ENCODE measurements around the gene CACNA1G. TPM values are rescaled to one million over a fixed set of nuclear protein-coding genes. Genes with fewer than 3 reads are reported as not detected.

Gene CACNA1G
- total RNA-seq, 1 experiment from 2014 or later: 0.04 TPM

GRCh38 chr17:50583641-50584040 lies 23.1 kb downstream of the CACNA1G start:
- Histone ChIP-seq H3K36me3 (ENCODE audit: low read depth, low read length) (no peaks in the 10 kb centered on the region), H3K9me2 (replicated peaks; ENCODE audit: low read length) (no peaks in the 10 kb centered on the region), H3K9me3 (ENCODE audit: low read length) (no peaks in the 10 kb centered on the region), H3F3A (ENCODE audit: low read length, unreplicated experiment) (no peaks in the 10 kb centered on the region), H3K27ac (ENCODE audit: low read length) (no peak overlapping the region), H3K9ac (ENCODE audit: low read length) (no peak overlapping the region), H3K4me1 (ENCODE audit: insufficient read depth, low read length) (no peaks in the 10 kb centered on the region), H3K4me3 (ENCODE audit: low read length) (no peak overlapping the region), H4K20me1 (ENCODE audit: low read length) (no peaks in the 10 kb centered on the region), H3K4me2 (ENCODE audit: low read length) (no peak overlapping the region), H3K79me2 (ENCODE audit: low read length) (no peaks in the 10 kb centered on the region), H2AFZ (ENCODE audit: low read length) (no peak overlapping the region), H3K27me3 (ENCODE audit: low read length) (no peaks in the 10 kb centered on the region; the same call in 1 of the 2 replicates)
- ChIA-PET CTCF (no interaction called here), POLR2A (ENCODE audit: unreplicated experiment) (no interaction called here)
- no TSS peak for BruUV-seq (replicated peaks)
- intact Hi-C loops (cut with micrococcal nuclease): no loop called here
- TF ChIP-seq EZH2phosphoT487 (IDR thresholded peaks at IDR 0.05; ENCODE audit: borderline replicate concordance, low read length) (no peak), CTCF (conservative IDR thresholded peaks at IDR 0.05; ENCODE audit: low read depth, low read length) (no peak), EZH2 (IDR thresholded peaks at IDR 0.05; ENCODE audit: low read length, unreplicated experiment) (no peak)
- DNase-seq: no peak
- no peak for ATAC-seq

DNA sequence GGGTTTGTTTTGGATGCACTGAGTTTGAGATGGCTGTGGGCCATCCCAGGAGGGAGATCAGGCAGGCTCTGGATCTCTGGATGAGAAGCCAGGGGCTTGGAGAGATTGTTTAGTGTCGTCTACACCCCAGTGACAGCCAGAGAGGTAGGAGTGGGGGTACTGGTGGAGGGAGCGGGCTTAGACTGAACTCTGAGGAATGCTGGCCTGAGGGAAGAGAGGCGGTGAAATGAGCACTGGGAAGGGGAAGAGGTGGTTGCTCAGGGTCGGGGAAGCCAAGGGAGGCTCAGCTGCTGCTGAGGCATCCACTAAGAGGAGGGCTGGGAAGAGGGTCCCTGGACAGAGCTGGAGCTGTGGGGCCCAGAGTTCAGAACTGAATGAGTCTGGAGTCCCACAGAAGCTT lies 23.6 kb downstream of the CACNA1G start:
- Histone ChIP-seq H3K36me3 (ENCODE audit: low read depth, low read length) (no peaks in the 10 kb centered on the region), H3K9ac (ENCODE audit: low read length) (no peak overlapping the region), H3F3A (ENCODE audit: low read length, unreplicated experiment) (no peaks in the 10 kb centered on the region), H3K4me3 (ENCODE audit: low read length) (no peak overlapping the region), H3K27ac (ENCODE audit: low read length) (no peak overlapping the region), H3K9me2 (replicated peaks; ENCODE audit: low read length) (no peaks in the 10 kb centered on the region), H3K27me3 (ENCODE audit: low read length) (no peaks in the 10 kb centered on the region; the same call in 1 of the 2 replicates), H4K20me1 (ENCODE audit: low read length) (no peaks in the 10 kb centered on the region), H3K9me3 (ENCODE audit: low read length) (no peaks in the 10 kb centered on the region), H3K79me2 (ENCODE audit: low read length) (no peaks in the 10 kb centered on the region), H3K4me2 (ENCODE audit: low read length) (no peak overlapping the region), H2AFZ (ENCODE audit: low read length) (no peak overlapping the region), H3K4me1 (ENCODE audit: insufficient read depth, low read length) (no peaks in the 10 kb centered on the region)
- ATAC-seq (no peak), DNase-seq (no peak)
- intact Hi-C loops (cut with micrococcal nuclease): no loop called here
- no TSS peak for BruUV-seq (replicated peaks)
- ChIA-PET POLR2A (ENCODE audit: unreplicated experiment) (no interaction called here), CTCF (no interaction called here)
- TF ChIP-seq EZH2phosphoT487 (IDR thresholded peaks at IDR 0.05; ENCODE audit: borderline replicate concordance, low read length): no peak
- TF ChIP-seq EZH2 (IDR thresholded peaks at IDR 0.05; ENCODE audit: low read length, unreplicated experiment): no peak
- TF ChIP-seq CTCF (conservative IDR thresholded peaks at IDR 0.05; ENCODE audit: low read depth, low read length): no peak

DNA sequence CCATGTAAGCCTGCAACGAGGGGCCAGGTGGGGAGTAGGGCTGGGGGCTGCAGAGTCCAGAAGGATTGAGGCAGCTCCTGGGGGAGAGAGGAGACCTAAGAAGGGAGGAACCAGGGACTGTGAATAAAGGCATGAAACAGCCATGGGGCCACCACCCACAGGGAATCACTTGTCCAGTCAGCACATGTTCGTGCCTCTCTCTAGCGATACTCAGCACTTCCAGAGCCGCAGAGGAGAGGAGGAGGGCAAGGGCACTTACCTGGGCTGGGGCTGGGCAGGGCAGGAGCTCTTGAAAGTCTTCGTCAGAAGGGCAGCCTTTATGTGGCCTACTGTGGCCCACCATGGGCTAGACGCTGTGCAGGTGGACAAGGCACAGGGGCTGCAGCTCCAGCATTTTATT lies 24.2 kb downstream of the CACNA1G start:
- no peaks in the 10 kb centered on the region for H3K36me3 ChIP-seq (ENCODE audit: low read depth, low read length)
- DNase-seq: no peak
- H3K27me3 ChIP-seq (ENCODE audit: low read length): no peaks in the 10 kb centered on the region; the same call in 1 of the 2 replicates
- H3K4me1 ChIP-seq (ENCODE audit: insufficient read depth, low read length): no peaks in the 10 kb centered on the region
- intact Hi-C loops (cut with micrococcal nuclease): no loop called here
- H3K4me3 ChIP-seq (ENCODE audit: low read length): no peak overlapping the region
- H3K9me3 ChIP-seq (ENCODE audit: low read length): no peaks in the 10 kb centered on the region
- H4K20me1 ChIP-seq (ENCODE audit: low read length): no peaks in the 10 kb centered on the region
- H2AFZ ChIP-seq (ENCODE audit: low read length): no peak overlapping the region
- POLR2A ChIA-PET (ENCODE audit: unreplicated experiment): no interaction called here
- H3K9ac ChIP-seq (ENCODE audit: low read length): no peak overlapping the region
- H3K4me2 ChIP-seq (ENCODE audit: low read length): no peak overlapping the region
- H3F3A ChIP-seq (ENCODE audit: low read length, unreplicated experiment): no peaks in the 10 kb centered on the region
- CTCF ChIA-PET: no interaction called here
- no peaks in the 10 kb centered on the region for H3K9me2 ChIP-seq (replicated peaks; ENCODE audit: low read length)
- no peak overlapping the region for H3K27ac ChIP-seq (ENCODE audit: low read length)
- BruUV-seq (replicated peaks): no TSS peak
- ATAC-seq: no peak
- no peaks in the 10 kb centered on the region for H3K79me2 ChIP-seq (ENCODE audit: low read length)
- TF ChIP-seq EZH2 (IDR thresholded peaks at IDR 0.05; ENCODE audit: low read length, unreplicated experiment) (no peak), CTCF (conservative IDR thresholded peaks at IDR 0.05; ENCODE audit: low read depth, low read length) (no peak), EZH2phosphoT487 (IDR thresholded peaks at IDR 0.05; ENCODE audit: borderline replicate concordance, low read length) (no peak)

Data from PC-3 (cell line).